Measurements from ENCODE around the gene GPR171. TPM values are rescaled to one million over a fixed set of nuclear protein-coding genes. Genes with fewer than 3 reads are reported as not detected.

The GPR171 gene
- total RNA-seq, 4 donors from 2014 or later, result 0.59 to 2.7 (median 2.1) TPM

DNA sequence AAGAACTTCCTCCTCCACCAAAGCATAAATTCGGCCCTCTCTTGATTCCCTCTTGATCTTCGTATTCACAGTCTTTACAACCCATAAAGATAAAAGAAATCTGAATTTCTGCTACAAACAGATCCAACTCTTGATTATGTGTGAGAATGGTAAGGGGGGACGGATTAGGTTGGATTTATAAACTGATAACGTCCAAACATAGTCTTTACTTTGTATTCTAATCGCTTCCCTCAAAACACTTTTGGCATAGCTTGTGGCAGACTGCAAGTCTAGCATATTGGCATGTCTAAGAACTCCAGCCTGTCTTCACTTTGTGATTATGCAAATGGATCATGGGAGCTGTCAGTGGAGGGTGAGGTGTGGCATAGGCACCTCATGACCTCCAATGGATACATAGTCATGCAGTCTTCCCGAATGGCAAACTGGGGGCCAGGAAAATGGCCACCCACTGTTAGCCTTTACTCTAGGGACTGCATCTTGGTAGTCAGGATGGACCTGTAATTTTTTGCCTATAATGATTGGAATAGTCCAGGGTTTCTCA lies 24.3 kb upstream of the GPR171 start:
- no peaks in the 10 kb centered on the region for H3K36me3 ChIP-seq
- peak overlapping the region in 3 of 4 donors; percentile 45 to 74 (median 52) for H3K27ac ChIP-seq
- peak overlapping the region in 1 of 4 donors; percentile 25 for H3K4me3 ChIP-seq
- no peak for DNase-seq
- no peaks in the 10 kb centered on the region for H3K27me3 ChIP-seq
- no peaks in the 10 kb centered on the region for H3K9me3 ChIP-seq
- intact Hi-C loops (cut with DNase I), result loop anchor here (5.0 kb wide), 1 partner anchor 55 kb away; no protein-coding TSS in a partner anchor
- H3K4me1 ChIP-seq, result peaks cover 14 to 45% (median 15%) of the 10 kb centered on the region in 3 donors
- 71 to 79% methylated on average over 6 of the region's 6 CpGs for WGBS, 2 donors
- TF ChIP-seq POLR2A (IDR thresholded peaks at IDR 0.05), result no peak
- TF ChIP-seq, protein P1, sequence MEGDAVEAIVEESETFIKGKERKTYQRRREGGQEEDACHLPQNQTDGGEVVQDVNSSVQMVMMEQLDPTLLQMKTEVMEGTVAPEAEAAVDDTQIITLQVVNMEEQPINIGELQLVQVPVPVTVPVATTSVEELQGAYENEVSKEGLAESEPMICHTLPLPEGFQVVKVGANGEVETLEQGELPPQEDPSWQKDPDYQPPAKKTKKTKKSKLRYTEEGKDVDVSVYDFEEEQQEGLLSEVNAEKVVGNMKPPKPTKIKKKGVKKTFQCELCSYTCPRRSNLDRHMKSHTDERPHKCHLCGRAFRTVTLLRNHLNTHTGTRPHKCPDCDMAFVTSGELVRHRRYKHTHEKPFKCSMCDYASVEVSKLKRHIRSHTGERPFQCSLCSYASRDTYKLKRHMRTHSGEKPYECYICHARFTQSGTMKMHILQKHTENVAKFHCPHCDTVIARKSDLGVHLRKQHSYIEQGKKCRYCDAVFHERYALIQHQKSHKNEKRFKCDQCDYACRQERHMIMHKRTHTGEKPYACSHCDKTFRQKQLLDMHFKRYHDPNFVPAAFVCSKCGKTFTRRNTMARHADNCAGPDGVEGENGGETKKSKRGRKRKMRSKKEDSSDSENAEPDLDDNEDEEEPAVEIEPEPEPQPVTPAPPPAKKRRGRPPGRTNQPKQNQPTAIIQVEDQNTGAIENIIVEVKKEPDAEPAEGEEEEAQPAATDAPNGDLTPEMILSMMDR (IDR thresholded peaks at IDR 0.05), result no peak

DNA sequence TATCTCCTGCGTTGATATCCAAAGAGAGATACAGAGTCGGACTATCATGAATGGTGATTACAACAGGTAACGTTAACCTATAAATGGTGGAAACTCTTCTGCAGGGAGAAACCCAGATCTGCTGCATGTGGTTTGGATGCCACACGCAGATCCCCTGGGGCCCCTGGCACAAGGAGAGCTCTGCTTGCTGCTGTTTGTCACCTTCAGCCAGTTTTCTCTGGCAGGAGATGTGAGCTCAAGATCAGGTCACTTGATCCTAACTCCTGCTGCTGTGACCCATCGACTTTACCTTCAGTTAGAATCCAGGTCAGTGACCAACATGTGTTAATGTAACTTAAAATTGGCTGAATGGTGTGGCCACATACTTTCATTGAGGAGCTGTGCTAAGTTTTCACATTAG lies 23.8 kb upstream of the GPR171 start:
- no peak for DNase-seq
- Histone ChIP-seq H3K27ac (peak overlapping the region in 3 of 4 donors; percentile 45 to 74 (median 52)), H3K9me3 (no peaks in the 10 kb centered on the region), H3K36me3 (no peaks in the 10 kb centered on the region), H3K27me3 (no peaks in the 10 kb centered on the region), H3K4me3 (no peak overlapping the region), H3K4me1 (peaks cover 14 to 45% (median 15%) of the 10 kb centered on the region in 3 donors)
- TF ChIP-seq, protein P1 (IDR thresholded peaks at IDR 0.05), result no peak
- TF ChIP-seq POLR2A (IDR thresholded peaks at IDR 0.05), result no peak
- WGBS, 2 donors, result 82 to 83% methylated on average over 4 to 5 of the region's 5 CpGs
- intact Hi-C loops (cut with DNase I), result loop anchor here (5.0 kb wide), 1 partner anchor 55 kb away; no protein-coding TSS in a partner anchor

DNA sequence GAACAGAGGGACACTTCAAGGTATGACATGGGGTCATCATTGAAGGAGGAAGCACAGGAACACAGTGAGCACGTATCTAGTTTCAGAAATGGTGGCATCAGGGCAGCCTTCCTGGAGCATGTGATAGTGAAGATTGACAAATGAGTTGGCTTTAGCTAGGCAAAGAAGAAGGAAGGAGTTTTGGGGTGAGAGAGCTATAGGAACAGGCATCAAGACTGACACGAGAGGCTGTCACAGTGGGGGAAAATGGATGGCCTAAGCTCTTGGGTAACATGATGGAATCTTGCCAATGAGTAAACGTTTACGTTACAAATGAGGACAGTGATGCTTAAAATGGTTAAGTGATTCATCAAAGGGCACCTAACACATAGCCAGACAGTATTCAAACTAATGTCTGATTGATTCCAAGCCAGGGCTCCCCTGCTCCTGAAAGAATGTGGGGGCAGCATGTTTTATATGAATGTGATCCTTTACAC lies 23.1 kb upstream of the GPR171 start:
- 28 to 36% methylated on average over 4 of the region's 4 CpGs for WGBS, 2 donors
- Histone ChIP-seq H3K9me3 (no peaks in the 10 kb centered on the region), H3K27me3 (no peaks in the 10 kb centered on the region), H3K27ac (peak overlapping the region in 3 of 4 donors; percentile 31 to 46 (median 45)), H3K36me3 (no peaks in the 10 kb centered on the region), H3K4me3 (no peak overlapping the region), H3K4me1 (peaks cover 14 to 43% (median 15%) of the 10 kb centered on the region in 3 donors)
- no peak for TF ChIP-seq POLR2A (IDR thresholded peaks at IDR 0.05)
- TF ChIP-seq, protein P1 (IDR thresholded peaks at IDR 0.05), result no peak
- intact Hi-C loops (cut with DNase I), result loop anchor here (5.0 kb wide), 1 partner anchor 56 kb away; no protein-coding TSS in a partner anchor
- DNase-seq, result no peak

DNA sequence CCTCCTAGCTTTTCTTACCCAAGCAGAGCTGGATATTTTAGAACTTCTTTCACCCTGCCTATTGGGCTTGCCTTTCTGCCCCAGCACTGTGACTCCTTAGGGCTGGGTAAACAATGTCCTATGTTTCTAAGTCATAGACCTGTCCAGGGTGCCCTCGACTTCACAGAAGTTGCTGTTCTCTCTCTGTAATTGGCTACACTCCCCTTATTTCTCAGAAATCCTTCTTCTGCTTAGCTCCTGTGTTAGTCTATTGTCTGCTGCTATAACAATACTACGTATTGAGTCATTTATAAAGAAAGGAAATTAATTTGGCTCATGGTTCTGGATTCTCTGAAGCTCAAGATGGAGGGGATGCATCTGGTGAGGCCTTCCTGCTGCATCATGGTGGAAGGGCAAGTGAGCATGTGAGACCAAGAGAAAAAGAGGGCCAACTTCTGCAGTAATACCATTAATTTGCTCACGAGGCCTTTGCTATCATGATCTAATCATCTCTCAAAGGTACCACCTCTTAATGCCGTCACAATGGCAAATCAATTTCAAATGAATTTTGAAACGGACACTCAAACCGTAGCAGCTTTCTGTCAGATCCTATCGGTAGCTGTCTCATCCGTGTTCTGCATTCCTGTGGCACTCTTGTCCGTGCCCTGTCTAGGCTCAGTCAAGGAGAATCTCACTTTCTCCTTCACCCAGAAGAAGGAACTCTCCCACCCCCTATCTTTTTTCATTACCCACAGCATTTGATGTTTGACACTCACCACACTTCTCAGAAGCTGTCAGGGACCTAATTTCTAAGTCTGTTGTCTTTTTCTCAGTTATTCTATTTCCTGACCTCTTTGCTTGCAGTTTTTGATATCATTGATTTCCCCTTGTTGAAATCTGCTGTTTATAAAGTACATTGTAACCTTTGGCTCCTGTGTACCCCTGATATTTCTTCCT lies 22.3 kb upstream of the GPR171 start:
- TF ChIP-seq, protein P1 (IDR thresholded peaks at IDR 0.05), result no peak
- TF ChIP-seq POLR2A (IDR thresholded peaks at IDR 0.05), result no peak
- intact Hi-C loops (cut with DNase I), result loop anchor here (5.0 kb wide), 1 partner anchor 57 kb away; no protein-coding TSS in a partner anchor

More for the DNA sequence above, 22.3 kb upstream of the GPR171 start:
- H3K4me3 ChIP-seq, result no peak overlapping the region
- 75 to 81% methylated on average over 9 of the region's 9 CpGs for WGBS, 2 donors
- no peaks in the 10 kb centered on the region for H3K9me3 ChIP-seq
- peaks cover 14 to 35% (median 15%) of the 10 kb centered on the region in 3 donors for H3K4me1 ChIP-seq
- no peaks in the 10 kb centered on the region for H3K36me3 ChIP-seq
- no peak for DNase-seq
- H3K27me3 ChIP-seq, result peaks cover 0 to 3% (median 0%) of the 10 kb centered on the region in 4 donors
- peak overlapping the region in 3 of 4 donors; percentile 31 to 46 (median 45) for H3K27ac ChIP-seq

Measured in esophagus squamous epithelium (tissue), 5 donors.